HL-60 (cell line): ENCODE data around the gene TMCO4.

ENCODE experiments used
- DNase-seq, 2 experiments: peaks; one replicate each; pipeline ENCODE4 v3.0.0-alpha.2; 2010 to 2020; ENCODE audit warnings: low read depth in 1 of 2, low spot score in 1 of 2
- H3K27ac ChIP-seq: fragments of 250-450 bp; sonication (Bioruptor Pico); replicated peaks from 2 replicates; pipeline ENCODE4 v1.5.1; 2020; ENCODE audit warnings: mild to moderate bottlenecking, moderate library complexity
- H3K27me3 ChIP-seq: fragments of 250-450 bp; sonication (Bioruptor Pico); 2 replicates; pipeline ENCODE4 v1.5.1; 2021; ENCODE audit warnings: mild to moderate bottlenecking, moderate library complexity; ENCODE audit not compliant: insufficient read depth, poor library complexity, severe bottlenecking
- H3K4me3 ChIP-seq: replicated peaks from 2 replicates; pipeline ENCODE4 v1.5.1; 2011; ENCODE audit warnings: mild to moderate bottlenecking, control low read depth, low read length; ENCODE audit not compliant: insufficient read depth
- GABPA ChIP-seq: IDR thresholded peaks from 2 replicates; pipeline ENCODE4 v1.6.1; 2012; ENCODE audit warnings: low read depth
- POLR2AphosphoS5 ChIP-seq: IDR thresholded peaks from 2 replicates; pipeline ENCODE4 v1.6.1; 2012; ENCODE audit warnings: low read depth
- SPI1 ChIP-seq: IDR thresholded peaks from 2 replicates; pipeline ENCODE4 v1.6.1; 2012; ENCODE audit warnings: low read depth, mild to moderate bottlenecking, borderline replicate concordance
- TF ChIP-seq, protein P1 (sequence below): IDR thresholded peaks from 2 replicates; pipeline ENCODE4 v1.6.1; 2012; ENCODE audit warnings: low read depth; ENCODE audit not compliant: insufficient replicate concordance
- TF ChIP-seq, protein P2 (sequence below): IDR thresholded peaks from one replicate; pipeline ENCODE4 v1.5.1; 2011; ENCODE audit warnings: low read length, control low read depth, inconsistent platforms; ENCODE audit not compliant: insufficient read depth

The TMCO4 gene

DNA sequence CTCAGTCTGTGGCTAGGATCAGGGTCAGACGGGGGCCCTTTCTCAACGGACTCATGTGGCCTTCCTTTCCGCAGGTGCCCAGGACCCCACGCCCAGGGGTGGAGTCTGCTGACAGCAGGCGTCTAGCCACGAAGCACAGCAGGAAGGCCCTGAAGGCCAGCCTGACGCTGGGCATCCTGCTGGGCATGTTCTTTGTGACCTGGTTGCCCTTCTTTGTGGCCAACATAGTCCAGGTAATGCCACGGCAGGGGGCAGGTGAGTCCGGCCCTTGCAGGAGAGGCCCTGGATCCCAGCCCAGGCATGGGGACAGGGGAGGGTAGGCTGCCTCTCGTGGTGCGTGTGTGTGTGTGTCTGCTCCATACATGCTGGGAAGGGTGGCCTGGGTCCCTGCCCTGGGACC, 121.2 kb downstream of the TMCO4 start:
- no peak for DNase-seq
- no peak overlapping the region for H3K27ac ChIP-seq
- no peaks in the 10 kb centered on the region for H3K27me3 ChIP-seq
- no peak for TF ChIP-seq GABPA
- TF ChIP-seq, protein P1, sequence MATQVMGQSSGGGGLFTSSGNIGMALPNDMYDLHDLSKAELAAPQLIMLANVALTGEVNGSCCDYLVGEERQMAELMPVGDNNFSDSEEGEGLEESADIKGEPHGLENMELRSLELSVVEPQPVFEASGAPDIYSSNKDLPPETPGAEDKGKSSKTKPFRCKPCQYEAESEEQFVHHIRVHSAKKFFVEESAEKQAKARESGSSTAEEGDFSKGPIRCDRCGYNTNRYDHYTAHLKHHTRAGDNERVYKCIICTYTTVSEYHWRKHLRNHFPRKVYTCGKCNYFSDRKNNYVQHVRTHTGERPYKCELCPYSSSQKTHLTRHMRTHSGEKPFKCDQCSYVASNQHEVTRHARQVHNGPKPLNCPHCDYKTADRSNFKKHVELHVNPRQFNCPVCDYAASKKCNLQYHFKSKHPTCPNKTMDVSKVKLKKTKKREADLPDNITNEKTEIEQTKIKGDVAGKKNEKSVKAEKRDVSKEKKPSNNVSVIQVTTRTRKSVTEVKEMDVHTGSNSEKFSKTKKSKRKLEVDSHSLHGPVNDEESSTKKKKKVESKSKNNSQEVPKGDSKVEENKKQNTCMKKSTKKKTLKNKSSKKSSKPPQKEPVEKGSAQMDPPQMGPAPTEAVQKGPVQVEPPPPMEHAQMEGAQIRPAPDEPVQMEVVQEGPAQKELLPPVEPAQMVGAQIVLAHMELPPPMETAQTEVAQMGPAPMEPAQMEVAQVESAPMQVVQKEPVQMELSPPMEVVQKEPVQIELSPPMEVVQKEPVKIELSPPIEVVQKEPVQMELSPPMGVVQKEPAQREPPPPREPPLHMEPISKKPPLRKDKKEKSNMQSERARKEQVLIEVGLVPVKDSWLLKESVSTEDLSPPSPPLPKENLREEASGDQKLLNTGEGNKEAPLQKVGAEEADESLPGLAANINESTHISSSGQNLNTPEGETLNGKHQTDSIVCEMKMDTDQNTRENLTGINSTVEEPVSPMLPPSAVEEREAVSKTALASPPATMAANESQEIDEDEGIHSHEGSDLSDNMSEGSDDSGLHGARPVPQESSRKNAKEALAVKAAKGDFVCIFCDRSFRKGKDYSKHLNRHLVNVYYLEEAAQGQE = no peak
- no peak overlapping the region for H3K4me3 ChIP-seq

DNA sequence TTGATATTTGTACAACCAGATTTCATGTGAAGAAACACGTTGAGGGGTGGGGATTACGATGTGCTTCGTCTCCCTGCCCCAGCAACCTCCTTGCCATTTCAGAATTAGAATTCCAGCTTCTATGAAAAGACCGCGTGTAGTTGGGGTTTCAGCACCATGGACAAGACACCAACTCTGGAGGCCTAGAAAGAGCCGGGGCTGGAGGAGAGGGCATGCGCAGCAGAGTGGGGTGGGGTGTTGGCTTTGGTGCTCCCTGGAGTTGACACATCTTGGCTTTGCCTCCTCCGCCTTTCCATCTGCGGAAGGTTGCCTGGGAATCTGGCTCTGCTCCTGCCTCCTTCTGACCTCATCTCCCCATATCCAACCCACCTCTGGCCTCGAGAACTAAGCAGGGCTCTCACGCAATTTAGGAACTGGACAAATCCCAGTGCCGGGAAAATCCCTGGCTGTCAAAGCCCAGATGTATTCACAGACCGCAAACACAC, 123.2 kb downstream of the TMCO4 start:
- no peak overlapping the region for H3K4me3 ChIP-seq
- TF ChIP-seq SPI1 (no peak), GABPA (no peak), POLR2AphosphoS5 (no peak)
- TF ChIP-seq, protein P1 = peak; percentile 96
- no peak for DNase-seq
- no peaks in the 10 kb centered on the region for H3K27me3 ChIP-seq
- H3K27ac ChIP-seq = no peak overlapping the region

DNA sequence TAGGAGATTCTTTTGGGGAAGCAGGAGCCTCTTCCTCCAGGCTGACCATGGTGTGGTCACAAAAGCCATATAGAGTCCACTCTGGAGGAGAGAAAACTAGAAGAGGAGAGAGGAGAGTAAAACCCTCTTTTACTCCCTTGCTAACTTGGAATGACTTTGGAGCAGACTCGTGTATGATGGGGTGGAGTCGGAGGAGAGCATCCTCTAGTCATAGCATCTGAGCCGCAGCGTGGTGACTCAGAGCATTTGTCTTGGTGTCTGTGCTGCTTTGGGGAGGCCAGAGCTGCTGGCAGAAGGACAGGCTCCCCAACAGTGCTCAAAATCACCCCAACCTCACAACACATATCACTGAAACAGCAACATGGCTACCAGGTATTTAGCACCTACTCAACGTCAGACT, 123.9 kb downstream of the TMCO4 start:
- Histone ChIP-seq H3K27ac (no peak overlapping the region), H3K4me3 (no peak overlapping the region), H3K27me3 (no peaks in the 10 kb centered on the region)
- no peak for DNase-seq
- TF ChIP-seq, protein P1 = no peak
- TF ChIP-seq, protein P2, sequence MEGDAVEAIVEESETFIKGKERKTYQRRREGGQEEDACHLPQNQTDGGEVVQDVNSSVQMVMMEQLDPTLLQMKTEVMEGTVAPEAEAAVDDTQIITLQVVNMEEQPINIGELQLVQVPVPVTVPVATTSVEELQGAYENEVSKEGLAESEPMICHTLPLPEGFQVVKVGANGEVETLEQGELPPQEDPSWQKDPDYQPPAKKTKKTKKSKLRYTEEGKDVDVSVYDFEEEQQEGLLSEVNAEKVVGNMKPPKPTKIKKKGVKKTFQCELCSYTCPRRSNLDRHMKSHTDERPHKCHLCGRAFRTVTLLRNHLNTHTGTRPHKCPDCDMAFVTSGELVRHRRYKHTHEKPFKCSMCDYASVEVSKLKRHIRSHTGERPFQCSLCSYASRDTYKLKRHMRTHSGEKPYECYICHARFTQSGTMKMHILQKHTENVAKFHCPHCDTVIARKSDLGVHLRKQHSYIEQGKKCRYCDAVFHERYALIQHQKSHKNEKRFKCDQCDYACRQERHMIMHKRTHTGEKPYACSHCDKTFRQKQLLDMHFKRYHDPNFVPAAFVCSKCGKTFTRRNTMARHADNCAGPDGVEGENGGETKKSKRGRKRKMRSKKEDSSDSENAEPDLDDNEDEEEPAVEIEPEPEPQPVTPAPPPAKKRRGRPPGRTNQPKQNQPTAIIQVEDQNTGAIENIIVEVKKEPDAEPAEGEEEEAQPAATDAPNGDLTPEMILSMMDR = no peak
- TF ChIP-seq SPI1 (no peak), GABPA (no peak), POLR2AphosphoS5 (no peak)

DNA sequence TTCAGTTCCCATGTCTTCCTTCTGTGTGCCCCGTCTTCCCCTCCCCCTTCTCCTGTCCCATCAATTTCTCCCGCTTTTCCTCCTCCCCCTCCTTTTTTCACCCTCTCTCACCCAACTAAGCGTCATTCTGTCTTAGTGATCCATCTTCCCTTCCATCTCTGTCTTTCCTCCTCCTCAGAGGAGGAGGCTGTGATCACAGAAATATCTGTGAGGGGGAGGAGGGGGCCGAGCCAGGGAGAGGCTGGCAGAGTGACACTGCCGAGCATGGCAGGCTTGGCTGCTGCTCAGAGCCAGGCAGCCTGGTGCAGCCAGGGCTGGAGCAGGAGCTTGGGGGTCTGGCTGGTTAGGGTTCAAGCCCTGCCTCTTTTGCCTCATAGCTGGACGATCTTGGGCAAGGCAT, 127.5 kb downstream of the TMCO4 start:
- no peak for TF ChIP-seq SPI1
- TF ChIP-seq POLR2AphosphoS5 = no peak
- no peak for TF ChIP-seq GABPA
- TF ChIP-seq, protein P1 = no peak
- TF ChIP-seq, protein P2 = no peak
- H3K27ac ChIP-seq = no peak overlapping the region
- DNase-seq = no peak
- peaks cover 3% of the 10 kb centered on the region for H3K27me3 ChIP-seq
- H3K4me3 ChIP-seq = no peak overlapping the region
